DMS53 treated with DMSO at 0.1 percent for 48 hours (cell line): Measurements from ENCODE around the gene NOS1AP.

Experiments used
- DNase-seq: peaks from one replicate; lab custom pipeline; 2025; ENCODE audit not compliant: unreplicated experiment; lab: John Stamatoyannopoulos, UW

The NOS1AP gene

GRCh38 chr1:162136760-162137159 lies 67.3 kb downstream of the NOS1AP start:
- DNase-seq = no peak

- DNase-seq = no peak
Observed at GRCh38 chr1:162137179-162137960, 67.9 kb downstream of the NOS1AP start.

GRCh38 chr1:162138112-162138511 lies 68.6 kb downstream of the NOS1AP start:
- DNase-seq = no peak

GRCh38 chr1:162138599-162139181 lies 69.2 kb downstream of the NOS1AP start:
- DNase-seq = no peak

GRCh38 chr1:162139211-162139610 lies 69.7 kb downstream of the NOS1AP start:
- DNase-seq = no peak

- no peak for DNase-seq
Observed at GRCh38 chr1:162141281-162142054, 72.0 kb downstream of the NOS1AP start.

GRCh38 chr1:162142968-162143367 lies 73.5 kb downstream of the NOS1AP start:
- no peak for DNase-seq

GRCh38 chr1:162144268-162144667 lies 74.8 kb downstream of the NOS1AP start:
- DNase-seq = no peak

- no peak for DNase-seq
Observed at GRCh38 chr1:162144853-162145252, 75.4 kb downstream of the NOS1AP start.

GRCh38 chr1:162145280-162145965 lies 75.9 kb downstream of the NOS1AP start:
- no peak for DNase-seq

- DNase-seq = no peak
Observed at GRCh38 chr1:162145966-162146696, 76.6 kb downstream of the NOS1AP start.

GRCh38 chr1:162147760-162148159 lies 78.3 kb downstream of the NOS1AP start:
- no peak for DNase-seq

- DNase-seq = no peak
Observed at GRCh38 chr1:162150112-162150511, 80.6 kb downstream of the NOS1AP start.

GRCh38 chr1:162151900-162152829 lies 82.7 kb downstream of the NOS1AP start:
- DNase-seq = no peak

- no peak for DNase-seq
Observed at GRCh38 chr1:162153374-162153773, 83.9 kb downstream of the NOS1AP start.

GRCh38 chr1:162157469-162157868 lies 88.0 kb downstream of the NOS1AP start:
- no peak for DNase-seq

- DNase-seq = no peak
Observed at GRCh38 chr1:162158624-162159271, 89.3 kb downstream of the NOS1AP start.

- DNase-seq = no peak
Observed at GRCh38 chr1:162159515-162159914, 90.0 kb downstream of the NOS1AP start.

GRCh38 chr1:162161916-162162550 lies 92.5 kb downstream of the NOS1AP start:
- no peak for DNase-seq
